Stimulated activated CD4-positive, alpha-beta T cell treated with anti-CD3 and anti-CD28 coated beads, Interleukin-15, amount 100 ng/mL, for 1 hour (primary cell): ENCODE results near the gene DEFB108B.
"Not testable (repeated sequence)": the region's sequence is repeated elsewhere in the genome, so short reads cannot be mapped to it uniquely, and the experiment has no call there.

Experiments
- DNase-seq, 2 donors: peaks; one replicate each; pipeline ENCODE4 v3.0.0-alpha.2; 2020; ENCODE audit warnings: low read depth in 1 of 2, low spot score in 1 of 2

DEFB108B gene

GRCh38 chr11:71813481-71814355, 19.3 kb upstream of the DEFB108B start:
- peak; percentile 66 to 67 for DNase-seq

GRCh38 chr11:71821539-71821938, 11.5 kb upstream of the DEFB108B start:
- not testable (repeated sequence) for DNase-seq

GRCh38 chr11:71829247-71829646, 3.8 kb upstream of the DEFB108B start:
- DNase-seq: not testable (repeated sequence)

GRCh38 chr11:71829686-71830085, 3.3 kb upstream of the DEFB108B start:
- DNase-seq: not testable (repeated sequence)

- not testable (repeated sequence) for DNase-seq
These were observed 9.7 kb downstream of the DEFB108B start for GRCh38 chr11:71842720-71843119.

- DNase-seq: not testable (repeated sequence)
These were observed 10.4 kb downstream of the DEFB108B start for GRCh38 chr11:71843355-71843754.

- no peak for DNase-seq
These were observed 10.9 kb downstream of the DEFB108B start for GRCh38 chr11:71843858-71844257.

GRCh38 chr11:71853895-71854294, 20.9 kb downstream of the DEFB108B start:
- DNase-seq: not testable (repeated sequence)

- not testable (repeated sequence) for DNase-seq
These were observed 22.9 kb downstream of the DEFB108B start for GRCh38 chr11:71855880-71856279.

GRCh38 chr11:71860835-71861234, 27.8 kb downstream of the DEFB108B start:
- DNase-seq: not testable (repeated sequence)

GRCh38 chr11:71863978-71864627, 31.1 kb downstream of the DEFB108B start:
- DNase-seq: not testable (repeated sequence)

- not testable (repeated sequence) for DNase-seq
These were observed 34.2 kb downstream of the DEFB108B start for GRCh38 chr11:71867209-71867608.

GRCh38 chr11:71869931-71870330, 36.9 kb downstream of the DEFB108B start:
- not testable (repeated sequence) for DNase-seq

- not testable (repeated sequence) for DNase-seq
These were observed 37.7 kb downstream of the DEFB108B start for GRCh38 chr11:71870661-71871060.

- DNase-seq: not testable (repeated sequence)
These were observed 43.3 kb downstream of the DEFB108B start for GRCh38 chr11:71876262-71876661.

- DNase-seq: not testable (repeated sequence)
These were observed 45.1 kb downstream of the DEFB108B start, which contains the start of gene DEFB131B for GRCh38 chr11:71878059-71878458. Gene DEFB131B, plus strand, starts transcription at chr11:71878453. Its CDS starts 0 bp downstream, at chr11:71878453.

GRCh38 chr11:71885806-71886205, 52.8 kb downstream of the DEFB108B start:
- not testable (repeated sequence) for DNase-seq
